Nephron progenitor cell (in vitro differentiated cells): Measurements from ENCODE around the gene TMC1.

Source experiments
- DNase-seq: peaks from one replicate; pipeline ENCODE4 v3.0.0; 2021
- H3K27ac Mint-ChIP-seq: 2 replicates; pipeline ENCODE4 v1.8.0; 2021; ENCODE audit warnings: mild to moderate bottlenecking, moderate library complexity, mixed read lengths
- H3K27me3 Mint-ChIP-seq: 2 replicates; pipeline ENCODE4 v1.8.0; 2021; ENCODE audit warnings: mild to moderate bottlenecking, low read depth, mixed read lengths; ENCODE audit not compliant: poor library complexity
- H3K36me3 Mint-ChIP-seq: 2 replicates; pipeline ENCODE4 v1.8.0; 2021; ENCODE audit warnings: low read depth, mixed read lengths
- H3K4me1 Mint-ChIP-seq: 2 replicates; pipeline ENCODE4 v1.8.0; 2021; ENCODE audit warnings: mixed read lengths
- H3K4me3 Mint-ChIP-seq: 2 replicates; pipeline ENCODE4 v1.8.0; 2021; ENCODE audit warnings: mild to moderate bottlenecking, moderate library complexity, mixed read lengths
- H3K9me3 Mint-ChIP-seq: 2 replicates; pipeline ENCODE4 v1.8.0; 2021; ENCODE audit warnings: mild to moderate bottlenecking, moderate library complexity, mixed read lengths
- TF ChIP-seq, protein P1 (sequence below): fragments of 200-600 bp; sonication (generic); IDR thresholded peaks from 2 replicates; pipeline ENCODE4 v1.5.0; 2021; ENCODE audit warnings: antibody characterized with exemption

The TMC1 gene

DNA sequence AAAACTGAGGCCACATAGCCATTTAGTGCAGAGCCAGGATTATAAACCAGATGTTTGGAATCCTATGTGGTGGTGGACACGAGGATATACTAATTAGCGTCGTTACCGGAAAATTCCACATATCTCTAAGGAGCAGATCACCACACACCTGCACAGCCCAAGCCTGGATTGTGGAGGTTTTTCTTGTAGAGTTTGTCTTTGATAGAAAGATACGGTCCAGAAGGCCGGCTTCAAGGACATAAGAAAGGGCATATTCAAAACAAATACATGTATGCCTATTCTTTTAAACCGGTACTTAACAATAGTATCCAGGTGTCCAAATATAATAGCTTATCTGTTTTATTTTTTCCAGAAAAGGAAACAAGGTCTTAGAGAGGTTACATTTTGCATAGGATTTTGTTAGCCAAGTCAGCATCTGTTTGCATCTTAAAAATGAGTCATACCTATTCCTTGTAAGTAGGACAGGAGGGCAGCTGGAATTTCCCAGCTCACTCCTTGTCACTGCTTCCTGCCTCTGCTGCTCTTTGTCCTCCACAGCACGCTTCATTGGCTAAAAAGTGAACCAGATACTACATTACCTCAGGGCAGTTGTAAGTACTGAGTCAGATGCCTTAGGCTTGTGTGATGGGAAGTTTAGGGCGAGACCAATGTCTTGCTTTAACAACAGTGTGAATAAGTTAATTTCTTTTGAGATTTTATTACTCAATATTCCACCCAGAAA lies 3.6 kb downstream of the TMC1 start:
- peak overlapping the region; percentile 30 for H3K27ac Mint-ChIP-seq
- peaks cover 9% of the 10 kb centered on the region for H3K27me3 Mint-ChIP-seq
- H3K9me3 Mint-ChIP-seq, result peaks cover 10% of the 10 kb centered on the region
- peaks cover 39% of the 10 kb centered on the region for H3K4me1 Mint-ChIP-seq
- TF ChIP-seq, protein P1, sequence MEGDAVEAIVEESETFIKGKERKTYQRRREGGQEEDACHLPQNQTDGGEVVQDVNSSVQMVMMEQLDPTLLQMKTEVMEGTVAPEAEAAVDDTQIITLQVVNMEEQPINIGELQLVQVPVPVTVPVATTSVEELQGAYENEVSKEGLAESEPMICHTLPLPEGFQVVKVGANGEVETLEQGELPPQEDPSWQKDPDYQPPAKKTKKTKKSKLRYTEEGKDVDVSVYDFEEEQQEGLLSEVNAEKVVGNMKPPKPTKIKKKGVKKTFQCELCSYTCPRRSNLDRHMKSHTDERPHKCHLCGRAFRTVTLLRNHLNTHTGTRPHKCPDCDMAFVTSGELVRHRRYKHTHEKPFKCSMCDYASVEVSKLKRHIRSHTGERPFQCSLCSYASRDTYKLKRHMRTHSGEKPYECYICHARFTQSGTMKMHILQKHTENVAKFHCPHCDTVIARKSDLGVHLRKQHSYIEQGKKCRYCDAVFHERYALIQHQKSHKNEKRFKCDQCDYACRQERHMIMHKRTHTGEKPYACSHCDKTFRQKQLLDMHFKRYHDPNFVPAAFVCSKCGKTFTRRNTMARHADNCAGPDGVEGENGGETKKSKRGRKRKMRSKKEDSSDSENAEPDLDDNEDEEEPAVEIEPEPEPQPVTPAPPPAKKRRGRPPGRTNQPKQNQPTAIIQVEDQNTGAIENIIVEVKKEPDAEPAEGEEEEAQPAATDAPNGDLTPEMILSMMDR, result no peak
- no peaks in the 10 kb centered on the region for H3K36me3 Mint-ChIP-seq
- H3K4me3 Mint-ChIP-seq, result no peak overlapping the region
- no peak for DNase-seq

DNA sequence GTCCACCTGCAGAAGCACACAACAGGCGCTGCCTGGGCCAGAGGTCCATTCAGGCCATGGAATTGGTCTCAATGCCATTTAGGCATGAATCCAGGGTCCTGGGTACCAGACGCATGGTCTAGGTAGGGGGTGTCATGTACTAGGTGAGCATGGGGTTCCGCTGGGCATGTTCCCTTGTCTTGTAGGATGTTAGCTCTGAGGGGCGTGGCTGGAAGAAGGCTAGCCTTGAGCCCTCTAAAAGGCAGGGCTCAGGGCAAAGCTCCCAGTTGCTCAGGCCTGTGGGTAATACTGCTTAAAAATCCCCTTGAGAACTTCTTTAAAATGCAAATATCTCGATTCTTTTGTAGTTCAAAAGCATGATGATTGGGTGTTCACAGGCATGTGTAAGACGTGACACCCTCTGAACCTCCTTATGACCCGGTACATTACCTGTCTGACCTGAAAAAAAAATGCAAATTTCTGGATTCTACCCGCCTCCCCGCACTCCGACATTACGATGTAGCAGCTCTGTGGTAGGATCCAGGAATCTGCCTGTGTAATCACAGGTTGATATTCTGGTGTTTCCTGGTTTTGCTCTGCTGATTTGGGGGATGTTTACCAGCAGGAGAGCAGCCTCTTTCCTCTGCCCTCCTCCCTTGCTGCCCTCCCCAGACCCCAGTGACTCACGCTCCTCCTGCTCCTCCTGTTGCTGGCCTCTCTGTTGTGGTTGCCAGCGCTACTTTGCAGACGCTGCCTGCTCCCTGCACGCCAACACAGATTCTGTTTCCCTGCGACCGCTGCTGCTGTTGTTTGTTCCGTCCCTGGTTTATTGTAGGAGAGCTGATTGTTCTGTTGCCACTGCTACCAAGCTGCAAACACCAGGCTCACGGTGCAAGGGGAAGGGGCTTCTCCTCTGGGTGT lies 5.7 kb downstream of the TMC1 start:
- TF ChIP-seq, protein P1, result no peak
- Mint-ChIP-seq H3K4me3 (peak overlapping the region; percentile 79), H3K27ac (peak overlapping the region; percentile 99), H3K27me3 (peaks cover 9% of the 10 kb centered on the region), H3K9me3 (peaks cover 13% of the 10 kb centered on the region), H3K4me1 (peaks cover 39% of the 10 kb centered on the region), H3K36me3 (no peaks in the 10 kb centered on the region)
- DNase-seq, result peak; percentile 47

DNA sequence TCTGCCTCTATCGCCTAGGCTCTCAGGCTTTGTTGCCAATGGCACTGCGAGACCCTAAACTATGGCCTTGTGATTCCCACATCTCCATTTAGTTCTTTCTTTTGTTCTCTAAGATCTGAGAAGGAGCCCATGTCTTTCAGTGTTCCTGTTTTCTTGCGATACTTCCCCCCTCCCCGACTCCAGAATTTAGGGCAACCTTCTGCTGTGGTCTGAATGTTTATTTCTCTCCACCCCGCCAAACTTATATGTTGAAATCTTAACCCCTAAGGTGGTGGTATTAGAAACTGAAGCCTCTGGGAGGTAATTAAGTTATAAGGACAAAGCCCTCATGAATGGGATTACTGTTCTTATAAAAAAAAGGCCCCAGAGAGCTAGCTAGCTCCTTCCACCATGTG lies 6.4 kb downstream of the TMC1 start:
- TF ChIP-seq, protein P1, result no peak
- peak overlapping the region; percentile 99 for H3K27ac Mint-ChIP-seq
- H3K27me3 Mint-ChIP-seq, result peaks cover 9% of the 10 kb centered on the region
- peaks cover 44% of the 10 kb centered on the region for H3K4me1 Mint-ChIP-seq
- peak overlapping the region; percentile 79 for H3K4me3 Mint-ChIP-seq
- H3K9me3 Mint-ChIP-seq, result peaks cover 13% of the 10 kb centered on the region
- DNase-seq, result no peak
- no peaks in the 10 kb centered on the region for H3K36me3 Mint-ChIP-seq

DNA sequence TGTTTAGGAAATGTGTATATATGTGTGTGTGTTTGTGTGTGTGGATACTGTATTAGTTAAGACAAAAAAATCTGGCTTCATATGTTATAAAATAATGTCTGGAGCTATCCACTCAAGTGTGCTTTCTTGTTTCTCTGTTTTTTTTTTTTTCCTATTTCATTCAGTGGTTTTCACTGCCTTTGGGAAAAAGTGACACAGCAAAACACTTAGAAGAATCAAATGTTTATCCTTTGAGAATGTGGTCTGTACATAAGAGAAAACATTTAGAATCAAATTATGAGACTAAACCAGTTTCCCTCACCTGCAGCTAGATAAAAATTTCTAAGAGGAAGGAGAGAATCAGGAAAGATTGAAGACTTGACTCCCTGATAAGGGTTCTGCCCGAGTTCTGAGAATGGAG lies 8.1 kb downstream of the TMC1 start:
- TF ChIP-seq, protein P1, result no peak
- Mint-ChIP-seq H3K4me1 (peaks cover 57% of the 10 kb centered on the region), H3K27me3 (peaks cover 3% of the 10 kb centered on the region), H3K4me3 (no peak overlapping the region), H3K36me3 (no peaks in the 10 kb centered on the region), H3K9me3 (peaks cover 13% of the 10 kb centered on the region), H3K27ac (no peak overlapping the region)
- DNase-seq, result no peak

DNA sequence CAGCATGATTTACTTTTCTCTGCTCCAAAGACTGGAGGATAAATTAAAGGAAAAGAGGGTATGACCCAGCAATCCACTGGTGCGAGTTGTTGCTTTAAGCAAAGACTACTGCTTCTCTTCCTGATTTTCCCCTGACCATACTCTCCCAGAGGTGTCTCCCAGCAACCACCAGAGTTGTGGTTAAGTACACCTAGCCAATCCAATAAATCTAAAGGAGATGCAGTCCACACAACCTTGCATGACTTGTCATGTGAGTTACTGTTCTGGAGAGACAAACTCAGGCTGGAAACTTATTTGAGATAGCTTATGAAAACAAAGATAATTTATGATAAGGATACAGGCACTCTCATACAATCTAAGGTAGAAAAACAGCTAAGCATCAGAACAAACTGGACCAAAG lies 11.9 kb downstream of the TMC1 start:
- H3K36me3 Mint-ChIP-seq, result peaks cover 4% of the 10 kb centered on the region
- DNase-seq, result no peak
- H3K9me3 Mint-ChIP-seq, result peaks cover 24% of the 10 kb centered on the region
- H3K27ac Mint-ChIP-seq, result peak overlapping the region; percentile 96
- TF ChIP-seq, protein P1, result no peak
- H3K27me3 Mint-ChIP-seq, result no peaks in the 10 kb centered on the region
- H3K4me1 Mint-ChIP-seq, result peaks cover 20% of the 10 kb centered on the region
- H3K4me3 Mint-ChIP-seq, result no peak overlapping the region
